Measurements from ENCODE around the gene RYK.
A peak's percentile ranks its signal among the peaks of the same experiment; 100 is the strongest.
"Not testable (repeated sequence)": the region's sequence is repeated elsewhere in the genome, so short reads cannot be mapped to it uniquely, and the experiment has no call there.

Gene RYK

DNA sequence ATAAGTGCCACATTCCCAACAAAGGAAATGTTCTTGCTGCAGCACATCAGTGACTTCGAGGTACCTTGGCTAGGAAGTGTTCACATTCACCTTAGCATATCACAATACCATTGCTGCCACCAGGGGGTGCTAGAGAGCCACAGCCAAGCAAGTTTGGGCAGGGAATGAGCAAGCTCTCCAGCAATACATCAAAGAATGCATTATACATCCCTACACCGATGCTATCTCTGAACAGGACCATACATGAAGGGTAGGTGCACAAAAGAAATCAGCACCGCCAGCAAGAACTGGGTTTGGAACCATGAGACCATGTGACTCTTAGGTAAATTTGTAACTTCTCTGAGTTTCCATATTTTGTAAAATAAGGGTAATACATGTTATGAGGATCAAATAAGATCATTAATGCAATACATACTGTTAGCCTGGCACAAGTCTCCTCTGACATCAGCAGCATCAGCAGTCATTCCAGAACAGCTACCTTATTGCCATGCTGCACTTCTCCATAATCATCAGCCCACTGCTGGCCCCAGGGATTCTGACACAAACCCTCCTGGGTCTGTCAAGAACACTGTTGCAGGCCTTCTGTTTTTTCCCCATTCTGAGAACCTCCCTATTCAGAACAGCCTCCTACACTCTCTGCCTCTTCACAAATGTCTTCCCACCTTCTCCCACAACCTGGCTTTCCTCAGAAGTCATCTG is 37.5 kb downstream of the RYK start:
- TF ChIP-seq, protein P1, sequence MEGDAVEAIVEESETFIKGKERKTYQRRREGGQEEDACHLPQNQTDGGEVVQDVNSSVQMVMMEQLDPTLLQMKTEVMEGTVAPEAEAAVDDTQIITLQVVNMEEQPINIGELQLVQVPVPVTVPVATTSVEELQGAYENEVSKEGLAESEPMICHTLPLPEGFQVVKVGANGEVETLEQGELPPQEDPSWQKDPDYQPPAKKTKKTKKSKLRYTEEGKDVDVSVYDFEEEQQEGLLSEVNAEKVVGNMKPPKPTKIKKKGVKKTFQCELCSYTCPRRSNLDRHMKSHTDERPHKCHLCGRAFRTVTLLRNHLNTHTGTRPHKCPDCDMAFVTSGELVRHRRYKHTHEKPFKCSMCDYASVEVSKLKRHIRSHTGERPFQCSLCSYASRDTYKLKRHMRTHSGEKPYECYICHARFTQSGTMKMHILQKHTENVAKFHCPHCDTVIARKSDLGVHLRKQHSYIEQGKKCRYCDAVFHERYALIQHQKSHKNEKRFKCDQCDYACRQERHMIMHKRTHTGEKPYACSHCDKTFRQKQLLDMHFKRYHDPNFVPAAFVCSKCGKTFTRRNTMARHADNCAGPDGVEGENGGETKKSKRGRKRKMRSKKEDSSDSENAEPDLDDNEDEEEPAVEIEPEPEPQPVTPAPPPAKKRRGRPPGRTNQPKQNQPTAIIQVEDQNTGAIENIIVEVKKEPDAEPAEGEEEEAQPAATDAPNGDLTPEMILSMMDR (IDR thresholded peaks at IDR 0.05; ENCODE audit: low read depth, low read length, missing control alignments), result peak; percentile 99
- in situ Hi-C loops (cut with HindIII; ENCODE audit: low sequenced_read_pairs), result loop anchor here (5.0 to 25.0 kb wide), 2 partner anchors 276 to 396 kb away; no protein-coding TSS in a partner anchor
- H3K4me3 ChIP-seq (ENCODE audit: low read depth, low read length), result no peak overlapping the region
- DNase-seq (ENCODE audit: low read depth), result peak; percentile 53

DNA sequence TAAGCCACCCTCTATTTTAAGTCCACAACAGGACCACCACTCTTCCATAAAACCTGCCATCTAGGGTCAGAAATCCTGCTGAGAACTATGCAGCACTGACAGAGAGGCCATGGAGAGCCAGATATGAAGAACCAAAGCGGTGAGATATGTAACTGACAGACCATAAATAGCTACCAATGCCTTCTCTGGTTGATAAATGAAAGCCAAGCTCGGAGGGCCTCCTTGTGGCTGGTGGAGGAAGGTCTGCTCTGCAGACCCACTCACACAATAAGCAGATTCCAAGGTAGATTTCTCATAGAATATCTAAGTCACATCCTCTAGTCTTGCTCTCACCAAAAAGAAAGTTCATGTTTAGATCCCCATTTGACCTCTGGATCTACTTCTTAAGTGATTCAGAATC is 38.9 kb downstream of the RYK start:
- no peak overlapping the region for H3K4me3 ChIP-seq (ENCODE audit: low read depth, low read length)
- peak; percentile 47 for DNase-seq (ENCODE audit: low read depth)
- TF ChIP-seq, protein P1 (IDR thresholded peaks at IDR 0.05; ENCODE audit: low read depth, low read length, missing control alignments), result peak; percentile 88
- in situ Hi-C loops (cut with HindIII; ENCODE audit: low sequenced_read_pairs), result loop anchor here (5.0 to 25.0 kb wide), 2 partner anchors 274 to 394 kb away; no protein-coding TSS in a partner anchor

DNA sequence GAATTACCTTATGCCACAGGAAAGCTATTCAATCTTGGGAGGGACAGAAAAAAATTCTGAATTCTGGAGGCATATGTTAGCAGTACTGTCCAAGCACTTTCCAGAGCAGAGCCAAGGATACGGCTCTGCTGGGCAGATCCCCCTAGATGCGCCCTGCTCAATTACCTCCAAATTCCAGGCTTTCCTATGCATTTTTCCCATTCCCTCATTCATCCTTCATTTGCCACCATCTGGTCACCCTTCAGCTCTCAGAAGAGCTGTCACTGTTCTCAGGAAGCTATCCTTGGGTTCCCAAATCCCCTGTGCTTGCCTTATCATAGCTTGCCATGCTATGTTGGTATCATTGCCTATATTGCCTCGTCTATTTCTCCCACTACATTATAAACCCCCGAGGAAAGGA is 45.2 kb downstream of the RYK start:
- no peak overlapping the region for H3K4me3 ChIP-seq (ENCODE audit: low read depth, low read length)
- TF ChIP-seq, protein P1 (IDR thresholded peaks at IDR 0.05; ENCODE audit: low read depth, low read length, missing control alignments), result no peak
- no peak for DNase-seq (ENCODE audit: low read depth)
- in situ Hi-C loops (cut with HindIII; ENCODE audit: low sequenced_read_pairs), result loop anchor here (25.0 kb wide), 1 partner anchor 268 kb away; no protein-coding TSS in a partner anchor

DNA sequence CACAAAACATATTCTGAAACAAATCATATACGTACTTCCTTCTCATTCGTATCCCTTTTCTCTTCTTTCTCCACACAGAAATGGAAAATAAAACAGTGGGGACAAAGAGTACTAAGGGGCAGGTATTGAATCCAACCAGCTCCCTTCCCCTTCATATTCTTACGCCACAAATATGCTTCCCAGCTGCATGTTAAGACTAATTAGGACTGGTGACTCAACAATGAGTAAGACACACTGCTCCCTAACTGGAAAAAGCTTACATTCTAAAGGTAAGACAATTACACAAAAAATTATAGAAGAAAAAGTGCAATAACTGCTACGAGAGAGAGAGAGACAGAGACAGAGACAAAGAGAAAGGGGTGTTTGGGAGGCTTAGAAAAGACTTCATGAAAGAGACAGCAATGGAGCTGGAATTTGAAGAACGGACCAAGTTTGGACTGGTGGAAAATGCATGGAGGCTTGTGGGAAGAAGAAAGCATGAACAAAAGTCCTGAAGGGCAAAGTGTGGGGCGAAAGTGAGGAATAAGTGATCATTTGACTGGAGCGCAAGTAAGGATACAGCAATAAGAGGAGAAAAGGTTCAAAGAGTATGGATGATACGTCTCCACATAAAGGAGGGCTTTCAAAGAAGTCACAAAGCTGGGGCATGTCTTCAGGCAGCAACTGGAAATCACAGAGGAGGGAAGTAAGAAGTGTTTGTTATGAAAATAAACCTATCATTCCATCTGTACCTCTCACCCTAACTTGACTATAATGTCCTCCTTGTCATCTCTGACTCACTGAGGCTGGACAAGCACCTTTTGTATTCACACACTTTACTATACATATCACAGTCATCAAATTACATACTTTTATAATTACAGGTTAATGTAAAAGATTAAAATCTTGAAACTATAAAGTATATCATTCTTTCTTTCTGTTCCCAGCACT is 49.2 kb downstream of the RYK start:
- DNase-seq (ENCODE audit: low read depth), result peak; percentile 79

DNA sequence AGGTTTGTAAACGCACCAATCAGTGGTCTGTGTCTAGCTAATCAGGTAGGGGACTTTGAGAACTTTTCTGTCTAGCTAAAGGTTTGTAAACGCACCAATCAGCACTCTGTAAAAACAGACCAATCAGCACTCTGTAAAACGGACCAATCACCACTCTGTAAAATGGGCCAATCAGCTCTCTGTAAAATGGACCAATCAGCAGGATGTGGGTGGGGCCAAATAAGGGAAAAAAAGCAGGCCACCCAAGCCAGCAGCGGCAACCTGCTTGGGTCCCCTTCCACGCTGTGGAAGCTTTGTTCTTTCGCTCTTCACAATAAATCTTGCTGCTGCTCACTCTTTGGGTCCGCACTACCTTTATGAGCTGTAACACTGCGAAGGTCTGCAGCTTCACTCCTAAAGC is 50.8 kb downstream of the RYK start:
- H3K4me3 ChIP-seq (ENCODE audit: low read depth, low read length); DNase-seq (ENCODE audit: low read depth): not testable (repeated sequence)
- in situ Hi-C loops (cut with HindIII; ENCODE audit: low sequenced_read_pairs), result loop anchor here (25.0 kb wide), 1 partner anchor 263 kb away; no protein-coding TSS in a partner anchor

More for the DNA sequence above, 49.2 kb downstream of the RYK start:
- in situ Hi-C loops (cut with HindIII; ENCODE audit: low sequenced_read_pairs), result loop anchor here (25.0 kb wide), 1 partner anchor 264 kb away; no protein-coding TSS in a partner anchor
- TF ChIP-seq, protein P1 (IDR thresholded peaks at IDR 0.05; ENCODE audit: low read depth, low read length, missing control alignments), result no peak
- no peak overlapping the region for H3K4me3 ChIP-seq (ENCODE audit: low read depth, low read length)

DNA sequence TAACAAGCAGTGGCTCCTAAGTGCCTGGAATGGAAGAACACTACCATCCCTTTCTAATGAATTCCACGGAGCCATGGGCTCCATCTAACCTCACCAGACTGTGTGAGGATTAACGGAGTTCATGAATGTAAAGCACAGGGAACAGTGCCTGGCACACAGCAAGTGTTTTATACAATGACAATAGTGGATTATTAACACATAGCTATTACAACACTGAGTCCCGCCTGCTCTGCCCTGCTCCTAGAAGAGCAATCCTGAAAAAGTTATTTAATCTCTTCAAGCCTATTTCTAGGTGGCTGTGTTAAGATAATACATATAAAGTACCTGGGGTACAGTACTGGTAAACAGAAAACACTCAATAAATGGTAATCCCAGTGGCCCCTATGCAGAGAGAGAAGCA is 51.4 kb downstream of the RYK start:
- TF ChIP-seq, protein P1 (IDR thresholded peaks at IDR 0.05; ENCODE audit: low read depth, low read length, missing control alignments), result no peak
- no peak for DNase-seq (ENCODE audit: low read depth)
- in situ Hi-C loops (cut with HindIII; ENCODE audit: low sequenced_read_pairs), result no loop called here
- no peak overlapping the region for H3K4me3 ChIP-seq (ENCODE audit: low read depth, low read length)
